Measurements from ENCODE around the gene NUDCD3.
"Not testable (repeated sequence)": the region's sequence is repeated elsewhere in the genome, so short reads cannot be mapped to it uniquely, and the experiment has no call there.

The NUDCD3 gene

GRCh38 chr7:44517175-44517574 lies 26.7 kb upstream of the NUDCD3 start:
- DNase-seq (ENCODE audit: low read depth) = no peak

- no peak for DNase-seq (ENCODE audit: low read depth)
Observed at GRCh38 chr7:44515590-44516268, 25.3 kb upstream of the NUDCD3 start.

GRCh38 chr7:44512736-44513135 lies 22.3 kb upstream of the NUDCD3 start:
- no peak for DNase-seq (ENCODE audit: low read depth)

DNA sequence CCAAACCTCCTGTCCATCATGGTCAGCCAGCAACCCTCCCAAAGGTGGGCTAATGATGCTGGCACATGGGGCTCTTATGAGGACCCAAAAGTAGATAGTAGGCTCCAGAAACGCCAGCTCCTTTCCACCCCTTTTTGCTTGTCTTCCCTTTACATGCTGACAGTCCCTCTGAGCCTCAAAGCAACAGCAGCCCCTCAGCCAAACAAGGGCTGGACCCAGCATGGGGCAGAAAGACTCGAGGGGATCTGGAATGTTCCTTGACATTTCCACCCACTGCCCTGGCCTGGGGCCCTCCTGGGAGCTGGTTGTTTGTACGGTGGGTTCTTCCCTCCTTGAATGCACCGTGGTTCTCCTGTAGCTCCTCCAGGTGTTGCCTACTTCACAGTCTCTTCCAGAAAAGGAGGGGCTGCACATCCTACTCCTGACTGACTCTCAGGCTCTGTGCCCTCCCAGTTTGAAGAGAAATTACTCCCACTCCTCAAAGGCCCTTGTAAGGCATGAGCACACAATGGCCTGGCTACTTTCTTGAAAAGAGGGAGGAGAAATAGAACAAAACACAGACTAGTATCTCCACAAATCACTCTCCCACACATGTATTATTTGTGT lies 21.5 kb upstream of the NUDCD3 start:
- no peak for DNase-seq (ENCODE audit: low read depth)

GRCh38 chr7:44511236-44511635 lies 20.8 kb upstream of the NUDCD3 start:
- DNase-seq (ENCODE audit: low read depth) = no peak

GRCh38 chr7:44508328-44509030 lies 18.0 kb upstream of the NUDCD3 start:
- no peak for DNase-seq (ENCODE audit: low read depth)

DNA sequence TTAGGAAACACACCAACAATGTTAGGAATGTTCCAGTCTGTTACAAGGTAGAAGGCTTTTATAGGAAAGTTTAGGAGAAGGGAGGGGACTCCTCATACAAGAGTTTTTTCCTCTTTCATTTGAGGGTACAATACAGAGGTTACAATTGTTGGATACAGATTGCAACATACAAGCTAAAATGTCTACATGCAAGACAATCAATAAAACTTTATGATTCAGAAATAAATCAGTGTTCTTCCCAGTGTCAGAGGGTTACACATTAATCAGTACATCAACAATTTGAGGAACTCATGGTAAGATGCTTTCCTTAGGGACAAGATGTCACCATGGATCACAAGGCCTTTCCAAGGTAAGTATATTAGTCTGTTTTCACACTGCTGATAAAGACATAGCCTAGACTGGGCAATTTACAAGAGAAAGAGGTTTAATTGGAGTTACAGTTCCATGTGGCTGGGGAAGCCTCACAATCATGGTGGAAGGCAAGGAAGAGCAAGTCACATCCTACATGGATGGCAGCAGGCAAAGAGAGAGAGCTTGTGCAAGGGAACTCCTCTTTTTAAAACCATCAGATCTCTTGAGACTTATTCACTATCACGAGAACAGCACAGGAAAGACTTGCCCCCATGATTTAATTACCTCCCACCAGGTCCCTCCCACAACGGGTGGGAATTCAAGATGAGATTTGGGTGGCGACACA lies 16.3 kb upstream of the NUDCD3 start:
- not testable (repeated sequence) for DNase-seq (ENCODE audit: low read depth)

DNA sequence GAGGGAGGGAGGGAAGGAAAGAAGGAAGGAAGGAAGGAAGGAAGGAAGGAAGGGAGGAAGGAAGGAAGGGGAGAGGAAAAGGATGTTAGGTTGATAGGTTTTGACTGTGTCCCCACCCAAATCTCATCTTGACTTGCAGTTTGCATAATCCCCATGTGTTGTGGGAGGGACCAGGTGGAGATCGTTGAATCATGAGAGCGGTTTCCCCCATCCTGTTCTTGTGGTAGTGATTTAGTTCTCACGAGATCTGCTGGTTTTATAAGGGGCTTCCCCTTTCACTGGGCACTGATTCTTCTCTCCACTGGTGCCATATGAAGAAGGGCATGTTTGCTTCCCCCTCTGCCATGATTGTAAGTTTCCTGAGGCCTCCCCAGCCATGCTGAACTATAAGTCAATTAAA lies 15.1 kb upstream of the NUDCD3 start:
- DNase-seq (ENCODE audit: low read depth) = no peak

DNA sequence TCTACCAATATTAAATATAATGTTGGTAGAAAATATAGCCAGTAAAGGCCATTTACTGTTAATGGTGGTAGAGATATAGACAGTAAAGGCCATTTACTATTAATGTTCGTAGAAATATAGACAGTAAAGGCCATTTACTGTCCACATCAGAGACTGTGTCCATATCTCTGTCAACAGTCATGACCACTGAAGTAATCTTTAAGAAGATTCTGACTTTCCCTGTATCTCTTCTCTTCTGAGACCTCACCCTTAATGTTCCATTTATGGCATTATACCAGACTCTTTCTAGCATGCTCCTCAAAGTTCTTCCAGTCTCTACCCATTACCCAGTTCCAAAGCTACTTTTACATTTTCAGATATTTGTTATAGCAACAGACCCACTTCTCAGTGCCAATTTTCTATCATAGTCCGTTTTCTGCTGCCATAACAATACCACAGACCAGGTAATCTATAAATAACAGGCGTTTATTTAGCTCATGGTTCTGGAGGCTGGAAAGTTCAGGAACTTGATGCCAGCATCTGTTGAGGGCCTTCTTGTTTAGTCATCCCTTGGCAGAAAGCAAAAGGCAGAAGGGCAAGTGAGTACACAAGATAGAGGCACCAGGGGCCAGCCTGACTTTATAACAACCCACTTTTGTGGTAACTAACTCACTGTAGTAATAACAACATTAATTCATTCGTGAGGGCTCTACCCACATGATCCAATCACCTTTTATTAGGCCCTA lies 7.9 kb upstream of the NUDCD3 start:
- DNase-seq (ENCODE audit: low read depth) = no peak

DNA sequence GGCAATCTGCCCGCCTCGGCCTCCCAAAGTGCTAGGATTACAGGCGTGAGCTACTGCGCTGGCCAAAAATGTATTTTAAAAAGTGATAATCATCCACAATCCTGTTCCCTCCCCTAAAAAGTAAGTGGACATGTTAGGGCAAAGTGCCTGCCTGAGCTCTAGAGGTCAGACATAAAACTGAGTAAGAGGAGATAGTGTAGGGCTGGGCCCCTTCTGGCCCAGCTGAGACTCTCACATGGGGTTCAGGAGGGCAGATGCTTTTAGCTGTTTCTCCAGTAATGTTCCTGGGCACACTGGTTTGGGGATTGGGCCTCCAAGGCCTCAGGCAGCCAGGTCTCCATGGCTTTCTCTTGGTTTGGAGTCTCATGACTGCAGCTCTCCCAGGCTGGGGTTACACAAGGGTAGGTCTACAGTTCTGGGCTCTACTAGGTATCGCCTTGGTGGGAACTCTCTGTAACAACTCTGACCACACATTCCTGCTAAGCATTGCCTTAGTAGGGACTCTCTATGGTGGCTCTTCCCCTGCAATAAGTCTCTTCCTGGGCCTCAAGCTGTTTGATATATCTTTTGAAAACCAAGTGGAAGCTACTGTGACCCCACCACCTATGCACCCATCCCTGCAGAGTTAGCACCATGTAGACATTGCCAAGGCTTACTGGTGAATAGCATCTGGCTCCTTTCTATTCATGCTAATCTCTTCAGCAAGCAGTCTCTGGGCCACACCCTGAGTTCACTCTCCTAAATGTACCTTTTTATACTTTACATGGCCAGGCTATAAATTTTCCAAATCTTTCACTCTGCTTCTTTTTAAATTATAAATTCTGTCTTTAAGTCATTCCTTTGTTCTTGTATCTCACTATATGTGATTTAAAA lies 6.9 kb upstream of the NUDCD3 start:
- DNase-seq (ENCODE audit: low read depth) = no peak

DNA sequence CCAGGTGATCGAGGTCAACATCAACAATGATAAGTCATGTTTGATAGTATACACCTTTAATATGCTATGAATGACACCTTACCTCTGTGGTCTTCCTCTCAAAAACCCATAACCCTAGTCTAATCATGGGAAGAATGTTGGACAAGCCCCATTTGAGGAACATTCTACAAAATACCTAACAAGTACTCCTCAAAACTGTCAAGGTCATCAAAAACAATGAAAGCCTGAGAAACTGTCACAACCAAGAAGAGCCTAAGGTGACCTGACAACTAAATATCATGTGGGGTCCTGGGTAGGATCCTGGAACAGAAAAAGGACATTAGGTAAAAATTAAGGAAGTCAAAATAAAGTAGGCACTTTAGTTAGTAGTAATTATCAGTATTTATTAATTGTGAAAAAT lies 5.9 kb upstream of the NUDCD3 start:
- no peak for DNase-seq (ENCODE audit: low read depth)

- no peak for DNase-seq (ENCODE audit: low read depth)
Observed at GRCh38 chr7:44494960-44495359, 4.5 kb upstream of the NUDCD3 start.

DNA sequence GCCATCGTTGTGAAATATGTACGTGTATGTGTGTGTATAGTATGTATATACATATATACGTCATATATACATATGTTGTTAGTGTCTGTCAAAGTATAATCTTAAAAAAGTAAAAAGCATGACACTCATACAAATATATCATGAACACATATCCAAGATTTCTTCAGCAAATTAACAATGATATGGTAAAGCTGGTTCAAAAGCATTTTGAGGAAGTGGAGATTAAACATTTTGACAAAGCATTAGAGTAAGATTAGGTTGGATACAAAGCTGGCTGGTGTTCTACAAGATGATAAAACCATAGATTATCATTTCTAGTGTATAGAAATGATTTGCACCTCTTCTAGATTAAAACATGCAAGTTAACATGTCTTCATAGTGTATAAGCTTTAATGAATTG lies 771 bp upstream of the NUDCD3 start:
- DNase-seq (ENCODE audit: low read depth) = no peak

GRCh38 chr7:44489955-44490350 lies 505 bp downstream of the NUDCD3 start:
- DNase-seq (ENCODE audit: low read depth) = no peak

DNA sequence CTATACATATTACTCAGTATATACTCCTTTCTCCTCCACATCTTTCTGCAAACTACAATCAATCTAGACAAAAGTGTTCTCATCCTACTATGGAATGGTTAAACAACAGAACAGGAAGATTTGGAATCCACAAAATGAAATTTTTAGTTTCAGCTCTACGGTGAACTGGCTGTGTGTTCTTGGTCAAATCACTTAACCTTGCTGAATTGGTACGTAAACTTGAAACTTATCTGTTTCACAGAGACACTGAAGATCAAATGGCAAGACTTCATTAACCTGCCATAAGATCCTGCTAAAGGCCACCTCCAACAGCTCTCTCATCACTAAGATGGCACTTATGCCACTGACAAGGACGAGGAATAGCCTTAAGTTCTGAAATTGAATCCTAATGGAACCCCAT lies 1.5 kb downstream of the NUDCD3 start:
- no peak for DNase-seq (ENCODE audit: low read depth)

DNA sequence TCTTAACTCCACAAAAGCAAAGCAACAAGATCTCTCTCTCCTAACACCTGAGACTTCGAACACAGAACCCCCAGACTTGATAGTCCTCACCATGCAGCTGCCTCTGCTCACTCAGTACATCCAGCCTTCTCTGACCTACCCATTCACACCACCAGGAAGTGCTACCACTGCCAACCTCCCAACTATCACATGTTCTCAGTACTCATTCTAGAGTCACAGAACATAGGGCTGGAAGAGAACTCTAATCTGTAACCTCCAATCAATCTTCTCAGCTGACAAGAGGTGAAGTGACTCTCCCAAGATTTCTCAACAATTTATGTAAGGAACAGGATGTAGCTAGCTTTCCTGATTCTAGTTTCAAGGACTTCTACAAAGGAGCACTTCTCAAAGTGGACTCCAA lies 3.8 kb downstream of the NUDCD3 start:
- DNase-seq (ENCODE audit: low read depth) = no peak

GRCh38 chr7:44486001-44486400 lies 4.5 kb downstream of the NUDCD3 start:
- no peak for DNase-seq (ENCODE audit: low read depth)

GRCh38 chr7:44484482-44485313 lies 5.8 kb downstream of the NUDCD3 start:
- DNase-seq (ENCODE audit: low read depth) = no peak

DNA sequence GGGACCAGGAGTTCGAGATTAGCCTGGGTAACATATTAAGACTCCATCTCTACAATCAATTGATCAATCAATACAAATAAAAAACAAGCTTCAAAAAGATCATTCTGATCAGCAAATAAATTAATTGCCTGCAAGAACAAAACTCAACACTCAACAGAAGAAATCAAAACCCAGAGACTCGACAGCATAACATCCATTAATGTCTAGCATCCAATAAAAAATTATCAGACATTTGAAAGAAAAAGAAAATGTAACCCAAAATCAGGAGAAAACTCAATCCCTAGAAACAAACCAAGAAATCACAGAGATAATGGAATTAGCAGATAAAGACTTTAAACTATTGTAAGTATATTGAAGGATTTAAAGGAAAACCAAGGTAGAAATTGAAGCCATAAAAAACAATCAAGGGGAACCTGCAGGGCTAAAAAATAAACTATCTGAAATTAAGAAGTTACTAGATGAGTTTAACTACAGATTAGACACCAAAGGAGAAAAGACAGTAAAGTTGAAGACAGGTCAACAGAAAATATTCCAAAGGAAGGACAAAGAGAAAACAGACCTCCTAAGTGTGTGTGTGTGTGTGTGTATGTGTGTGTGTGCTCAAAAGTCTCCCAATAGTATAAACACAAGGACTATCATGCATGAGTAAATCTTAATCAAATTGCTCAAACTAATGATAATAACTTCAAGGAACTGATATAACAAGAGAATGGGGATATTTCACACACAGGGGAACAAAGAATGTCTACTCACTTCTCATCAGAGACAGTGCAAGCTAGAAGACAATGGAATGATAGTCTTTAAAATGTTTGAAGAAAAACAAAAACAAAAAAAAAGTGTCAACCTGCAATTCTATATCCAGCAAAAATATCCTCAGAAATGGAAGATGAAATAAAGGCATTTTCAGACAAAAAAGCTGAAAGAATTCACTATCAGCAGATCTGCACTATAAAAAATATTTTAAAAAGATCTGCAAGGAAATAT lies 7.7 kb downstream of the NUDCD3 start:
- no peak for DNase-seq (ENCODE audit: low read depth)
